ENCODE results near the gene RSPRY1.
A peak's percentile ranks its signal among the peaks of the same experiment; 100 is the strongest.

The RSPRY1 gene

DNA sequence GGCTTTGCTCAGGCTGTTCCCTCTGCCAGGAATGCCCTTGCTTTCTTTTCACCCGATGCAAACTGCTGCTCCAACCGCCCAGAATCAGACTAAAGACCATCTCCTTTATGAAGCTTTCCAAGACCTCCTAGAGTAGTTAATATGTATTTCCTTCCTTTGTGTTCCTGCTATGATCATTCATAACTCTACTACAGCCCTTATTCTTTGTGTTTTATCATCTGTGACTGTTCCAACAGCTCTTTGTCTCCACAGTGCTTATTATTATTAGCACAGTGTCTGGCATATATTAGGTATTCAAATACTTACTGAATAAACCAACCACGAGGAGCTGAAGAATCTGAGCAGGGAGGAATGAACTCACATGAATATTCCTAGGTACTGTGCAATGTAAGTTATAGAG is 7.9 kb upstream of the RSPRY1 start:
- no peak overlapping the region for H3K4me3 ChIP-seq (ENCODE audit: low read length)
- TF ChIP-seq, protein P1, sequence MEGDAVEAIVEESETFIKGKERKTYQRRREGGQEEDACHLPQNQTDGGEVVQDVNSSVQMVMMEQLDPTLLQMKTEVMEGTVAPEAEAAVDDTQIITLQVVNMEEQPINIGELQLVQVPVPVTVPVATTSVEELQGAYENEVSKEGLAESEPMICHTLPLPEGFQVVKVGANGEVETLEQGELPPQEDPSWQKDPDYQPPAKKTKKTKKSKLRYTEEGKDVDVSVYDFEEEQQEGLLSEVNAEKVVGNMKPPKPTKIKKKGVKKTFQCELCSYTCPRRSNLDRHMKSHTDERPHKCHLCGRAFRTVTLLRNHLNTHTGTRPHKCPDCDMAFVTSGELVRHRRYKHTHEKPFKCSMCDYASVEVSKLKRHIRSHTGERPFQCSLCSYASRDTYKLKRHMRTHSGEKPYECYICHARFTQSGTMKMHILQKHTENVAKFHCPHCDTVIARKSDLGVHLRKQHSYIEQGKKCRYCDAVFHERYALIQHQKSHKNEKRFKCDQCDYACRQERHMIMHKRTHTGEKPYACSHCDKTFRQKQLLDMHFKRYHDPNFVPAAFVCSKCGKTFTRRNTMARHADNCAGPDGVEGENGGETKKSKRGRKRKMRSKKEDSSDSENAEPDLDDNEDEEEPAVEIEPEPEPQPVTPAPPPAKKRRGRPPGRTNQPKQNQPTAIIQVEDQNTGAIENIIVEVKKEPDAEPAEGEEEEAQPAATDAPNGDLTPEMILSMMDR (conservative IDR thresholded peaks at IDR 0.05; ENCODE audit: low read depth, low read length), result no peak
- DNase-seq (ENCODE audit: low read depth), result no peak

DNA sequence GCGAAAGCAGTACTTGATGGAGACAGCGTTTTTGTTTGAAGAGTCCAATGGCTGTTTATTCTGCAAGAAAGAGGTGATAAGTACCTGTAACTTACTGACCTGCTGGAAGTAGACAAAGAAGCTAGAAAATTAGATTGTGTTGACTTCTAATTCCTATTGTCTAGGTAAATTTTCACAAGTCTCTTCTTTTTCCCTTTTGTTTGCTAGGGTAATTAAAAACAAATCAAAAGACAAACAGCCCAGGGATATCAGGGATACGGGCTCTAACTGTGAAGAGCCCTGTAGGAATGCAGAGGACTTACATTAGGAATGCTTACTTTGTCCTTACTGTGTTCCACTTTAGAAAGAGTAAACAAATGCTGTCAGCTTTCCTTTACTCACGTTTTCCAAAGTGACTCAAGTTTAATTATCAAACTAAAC is 7.3 kb upstream of the RSPRY1 start:
- DNase-seq (ENCODE audit: low read depth), result no peak
- H3K4me3 ChIP-seq (ENCODE audit: low read length), result no peak overlapping the region
- TF ChIP-seq, protein P1 (conservative IDR thresholded peaks at IDR 0.05; ENCODE audit: low read depth, low read length), result no peak

DNA sequence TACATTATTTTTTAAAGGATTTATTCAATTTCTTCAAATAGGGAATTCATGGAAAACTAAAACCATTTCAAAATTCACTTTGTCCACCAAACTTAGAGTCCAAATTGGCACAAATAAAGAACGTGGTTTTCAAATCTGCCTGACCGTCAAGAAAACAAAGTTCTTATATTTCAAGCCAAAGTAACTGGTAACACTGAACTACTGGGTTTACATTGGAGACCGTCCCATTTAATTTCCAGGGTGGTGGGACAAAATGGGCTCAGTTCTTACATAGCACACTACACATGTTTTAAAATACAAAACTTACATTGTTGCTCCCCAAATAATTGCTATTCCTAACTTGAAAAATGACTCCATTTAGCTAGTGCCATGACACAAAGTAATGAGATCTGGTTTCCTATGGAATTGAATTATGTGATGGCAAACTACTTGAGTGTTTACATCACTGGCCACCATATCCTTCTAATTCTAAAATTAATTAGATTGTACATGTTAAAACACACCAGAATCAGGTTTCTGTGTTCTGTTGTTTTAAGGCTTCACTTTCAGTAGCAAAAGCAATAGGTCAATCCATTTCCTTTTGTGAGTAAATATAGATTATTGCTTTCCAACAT is 6.8 kb upstream of the RSPRY1 start:
- TF ChIP-seq, protein P1 (conservative IDR thresholded peaks at IDR 0.05; ENCODE audit: low read depth, low read length), result no peak
- DNase-seq (ENCODE audit: low read depth), result no peak
- no peak overlapping the region for H3K4me3 ChIP-seq (ENCODE audit: low read length)

DNA sequence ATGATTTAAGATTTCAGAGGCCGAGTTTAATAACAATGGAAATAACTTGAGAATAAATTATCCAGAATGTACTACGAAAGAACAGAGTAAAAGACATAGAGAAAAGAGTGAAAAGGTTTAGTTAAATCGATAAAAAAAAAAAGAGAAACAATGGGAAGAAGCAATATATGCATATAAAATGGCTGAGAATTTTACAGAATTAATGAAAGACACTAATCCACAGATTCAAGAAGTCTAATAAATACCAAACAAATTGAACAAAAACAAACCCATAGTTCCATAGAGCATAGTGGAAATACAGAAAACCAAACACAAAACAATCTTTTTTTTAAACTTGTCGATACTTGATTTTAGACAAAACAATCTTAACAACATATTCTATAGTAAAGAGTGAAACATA is 2.0 kb upstream of the RSPRY1 start:
- no peak overlapping the region for H3K4me3 ChIP-seq (ENCODE audit: low read length)
- TF ChIP-seq, protein P1 (conservative IDR thresholded peaks at IDR 0.05; ENCODE audit: low read depth, low read length), result no peak
- no peak for DNase-seq (ENCODE audit: low read depth)

DNA sequence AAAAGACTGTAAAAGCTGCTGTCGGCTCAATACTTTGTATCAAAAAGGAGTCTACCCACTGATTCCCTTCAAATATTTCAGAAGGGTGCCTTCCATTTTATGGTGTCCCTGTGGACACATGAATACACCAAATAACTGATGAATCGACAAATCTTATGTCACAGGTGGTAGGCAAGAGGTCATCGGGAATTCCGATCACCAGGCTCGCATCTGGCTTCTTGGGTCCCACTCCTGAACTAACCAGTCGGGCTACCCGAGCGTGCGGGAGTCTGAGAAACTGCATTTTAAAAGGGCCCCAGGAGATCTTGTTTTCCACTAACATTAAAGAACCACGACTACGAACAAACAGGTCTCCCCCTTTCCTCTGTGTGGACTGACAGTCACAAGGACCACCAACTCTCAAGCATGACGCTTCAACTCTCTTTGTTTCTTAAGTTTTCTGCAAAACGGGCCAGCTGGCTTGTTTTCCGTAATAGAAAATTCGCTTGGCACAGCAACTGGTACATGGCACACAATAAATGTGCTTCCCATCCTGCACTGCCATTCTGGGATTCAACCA is 1.2 kb upstream of the RSPRY1 start:
- TF ChIP-seq, protein P1 (conservative IDR thresholded peaks at IDR 0.05; ENCODE audit: low read depth, low read length), result no peak
- peak overlapping the region; percentile 93 for H3K4me3 ChIP-seq (ENCODE audit: low read length)
- DNase-seq (ENCODE audit: low read depth), result no peak

DNA sequence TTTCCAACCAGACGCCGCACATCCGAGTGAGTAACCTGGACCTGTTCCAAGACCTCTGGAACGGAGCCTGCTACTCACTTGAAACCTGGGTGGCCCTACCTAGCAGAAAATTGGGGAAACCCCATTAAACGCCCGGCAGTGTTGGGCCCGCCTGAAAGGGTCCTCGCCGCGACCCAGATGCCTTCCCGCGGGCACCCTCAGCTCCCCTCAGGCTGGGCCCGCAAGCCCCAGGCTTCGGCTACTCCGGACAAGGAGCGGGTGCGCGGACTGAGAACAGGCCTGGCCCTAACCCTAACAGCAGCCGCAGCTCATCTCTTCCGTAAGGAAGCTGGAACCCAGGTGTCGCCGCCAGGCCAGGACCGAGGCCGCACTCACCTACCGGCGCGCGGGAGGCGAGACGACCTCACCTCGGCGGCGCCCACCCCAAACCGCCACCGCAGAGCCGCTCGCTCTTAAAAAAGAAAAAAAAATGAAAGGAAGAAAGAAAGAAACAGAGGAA is 634 bp upstream of the RSPRY1 start:
- TF ChIP-seq, protein P1 (conservative IDR thresholded peaks at IDR 0.05; ENCODE audit: low read depth, low read length), result no peak
- DNase-seq (ENCODE audit: low read depth), result no peak
- H3K4me3 ChIP-seq (ENCODE audit: low read length), result peak overlapping the region; percentile 93

Measured in retinal pigment epithelial cell (primary cell).